Measurements from ENCODE around the gene CTU1. TPM values are rescaled to one million over a fixed set of nuclear protein-coding genes. Genes with fewer than 3 reads are reported as not detected.

The CTU1 gene
- total and polyA plus RNA-seq, 2 of the 4 experiments (the other 2 are of a cell fraction): 2.0 to 3.3 TPM

DNA sequence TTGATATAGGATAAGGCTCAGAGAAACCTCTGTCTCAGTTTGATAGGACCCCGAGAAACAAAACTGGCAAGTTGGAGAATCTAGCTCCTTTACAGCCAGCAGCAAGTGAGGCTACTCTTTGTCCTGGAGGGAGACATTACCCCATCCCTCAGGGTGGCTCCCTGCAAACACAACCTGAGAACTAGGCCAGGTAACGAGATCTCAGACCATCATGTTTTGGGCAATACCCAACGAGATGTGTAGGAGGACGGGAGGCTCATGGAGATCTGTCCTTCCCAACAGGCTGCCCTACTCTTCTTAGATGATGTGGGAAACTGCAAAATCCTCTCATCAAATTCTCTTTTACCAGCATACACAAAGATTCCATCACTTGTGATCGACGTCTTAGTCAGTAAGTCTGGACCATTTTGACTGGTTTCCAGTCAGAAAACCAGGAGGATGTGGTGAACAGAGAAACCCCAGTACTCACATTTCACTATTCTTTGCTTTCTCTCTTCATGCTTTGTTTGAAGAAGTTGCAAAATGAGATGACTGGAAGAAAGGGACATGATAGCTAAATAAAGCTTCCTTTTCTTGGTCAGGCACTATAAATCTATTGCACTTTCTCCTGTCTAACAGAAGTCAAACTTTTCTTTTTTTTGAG is 6.0 kb upstream of the CTU1 start:
- no peak overlapping the region for H2AK5ac ChIP-seq (ENCODE audit: low read depth, low read length)
- no peak overlapping the region for H3K4ac ChIP-seq (ENCODE audit: low read depth, low read length)
- TF ChIP-seq POLR2A (IDR thresholded peaks at IDR 0.05; ENCODE audit: low read depth, low read length) (no peak), BHLHE40 (IDR thresholded peaks at IDR 0.05; ENCODE audit: low read depth, low read length) (no peak), MAFK (IDR thresholded peaks at IDR 0.05; ENCODE audit: low read depth, low read length) (no peak), MAZ (IDR thresholded peaks at IDR 0.05; ENCODE audit: borderline replicate concordance, low read depth, low read length) (no peak), CHD1 (IDR thresholded peaks at IDR 0.05; ENCODE audit: low read depth, low read length) (no peak), CEBPB (IDR thresholded peaks at IDR 0.05; ENCODE audit: low read depth, low read length) (no peak), RCOR1 (IDR thresholded peaks at IDR 0.05; ENCODE audit: insufficient replicate concordance, low read length) (no peak), RFX5 (IDR thresholded peaks at IDR 0.05; ENCODE audit: low read depth, low read length) (no peak), MXI1 (IDR thresholded peaks at IDR 0.05; ENCODE audit: borderline replicate concordance, low read depth, low read length) (no peak)
- TF ChIP-seq, protein P1, sequence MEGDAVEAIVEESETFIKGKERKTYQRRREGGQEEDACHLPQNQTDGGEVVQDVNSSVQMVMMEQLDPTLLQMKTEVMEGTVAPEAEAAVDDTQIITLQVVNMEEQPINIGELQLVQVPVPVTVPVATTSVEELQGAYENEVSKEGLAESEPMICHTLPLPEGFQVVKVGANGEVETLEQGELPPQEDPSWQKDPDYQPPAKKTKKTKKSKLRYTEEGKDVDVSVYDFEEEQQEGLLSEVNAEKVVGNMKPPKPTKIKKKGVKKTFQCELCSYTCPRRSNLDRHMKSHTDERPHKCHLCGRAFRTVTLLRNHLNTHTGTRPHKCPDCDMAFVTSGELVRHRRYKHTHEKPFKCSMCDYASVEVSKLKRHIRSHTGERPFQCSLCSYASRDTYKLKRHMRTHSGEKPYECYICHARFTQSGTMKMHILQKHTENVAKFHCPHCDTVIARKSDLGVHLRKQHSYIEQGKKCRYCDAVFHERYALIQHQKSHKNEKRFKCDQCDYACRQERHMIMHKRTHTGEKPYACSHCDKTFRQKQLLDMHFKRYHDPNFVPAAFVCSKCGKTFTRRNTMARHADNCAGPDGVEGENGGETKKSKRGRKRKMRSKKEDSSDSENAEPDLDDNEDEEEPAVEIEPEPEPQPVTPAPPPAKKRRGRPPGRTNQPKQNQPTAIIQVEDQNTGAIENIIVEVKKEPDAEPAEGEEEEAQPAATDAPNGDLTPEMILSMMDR (conservative IDR thresholded peaks at IDR 0.05; ENCODE audit: low read depth, low read length): no peak
- TF ChIP-seq, protein P2, sequence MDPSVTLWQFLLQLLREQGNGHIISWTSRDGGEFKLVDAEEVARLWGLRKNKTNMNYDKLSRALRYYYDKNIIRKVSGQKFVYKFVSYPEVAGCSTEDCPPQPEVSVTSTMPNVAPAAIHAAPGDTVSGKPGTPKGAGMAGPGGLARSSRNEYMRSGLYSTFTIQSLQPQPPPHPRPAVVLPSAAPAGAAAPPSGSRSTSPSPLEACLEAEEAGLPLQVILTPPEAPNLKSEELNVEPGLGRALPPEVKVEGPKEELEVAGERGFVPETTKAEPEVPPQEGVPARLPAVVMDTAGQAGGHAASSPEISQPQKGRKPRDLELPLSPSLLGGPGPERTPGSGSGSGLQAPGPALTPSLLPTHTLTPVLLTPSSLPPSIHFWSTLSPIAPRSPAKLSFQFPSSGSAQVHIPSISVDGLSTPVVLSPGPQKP (IDR thresholded peaks at IDR 0.05; ENCODE audit: borderline replicate concordance, low read depth, low read length): no peak
- no peak overlapping the region for H3K14ac ChIP-seq (replicated peaks; ENCODE audit: low read depth, low read length)
- H3K36me3 ChIP-seq (ENCODE audit: control insufficient read depth, insufficient read depth, low read length): no peaks in the 10 kb centered on the region
- no peak overlapping the region for H3K27ac ChIP-seq (ENCODE audit: insufficient read depth, low read length)
- H4K91ac ChIP-seq (ENCODE audit: insufficient read depth, low read depth, low read length): no peak overlapping the region
- H3K9ac ChIP-seq (ENCODE audit: low read depth, low read length): no peak overlapping the region
- no peak overlapping the region for H4K8ac ChIP-seq (ENCODE audit: low read depth in 2 of 2, low read length in 2 of 2)
- DNase-seq (no peak), ATAC-seq (ENCODE audit: low read depth) (no peak)
- no peaks in the 10 kb centered on the region for H3K79me1 ChIP-seq (ENCODE audit: low read depth in 1 of 2, low read length in 2 of 2)
- H2AK9ac ChIP-seq (replicated peaks; ENCODE audit: low read depth, low read length, poor library complexity): no peak overlapping the region
- H3K27me3 ChIP-seq (ENCODE audit: control insufficient read depth, insufficient read depth, low read length): peaks cover 6% of the 10 kb centered on the region
- H3K23ac ChIP-seq (ENCODE audit: low read depth, low read length): no peak overlapping the region
- CTCF ChIA-PET: no interaction called here
- dilution Hi-C loops (cut with HindIII; ENCODE audit: low sequenced_read_pairs, unreplicated experiment): no loop called here
- in situ Hi-C loops (cut with MboI; ENCODE audit: low sequenced_read_pairs): no loop called here
- H3K9me1 ChIP-seq (ENCODE audit: insufficient read depth, low read length): no peaks in the 10 kb centered on the region
- BruUV-seq (replicated peaks): no TSS peak
- no peaks in the 10 kb centered on the region for H4K20me1 ChIP-seq (ENCODE audit: insufficient read depth, low read length)
- H3K4me3 ChIP-seq (ENCODE audit: insufficient read depth, low read depth, low read length): no peak overlapping the region
- H4K5ac ChIP-seq (ENCODE audit: low read depth, low read length): no peak overlapping the region
- H2AFZ ChIP-seq (replicated peaks; ENCODE audit: low read length, poor library complexity): no peak overlapping the region
- H2BK120ac ChIP-seq (ENCODE audit: low read depth, low read length): no peak overlapping the region
- intact Hi-C loops (cut with micrococcal nuclease): no loop called here
- no peak overlapping the region for H2BK20ac ChIP-seq (ENCODE audit: low read depth, low read length)
- POLR2A ChIA-PET (ENCODE audit: unreplicated experiment): interaction anchor here (0.6 kb wide), 1 partner anchor 64 kb away, joined by 3 read pairs; no protein-coding TSS in a partner anchor
- no peak overlapping the region for H3K4me2 ChIP-seq (ENCODE audit: low read depth, low read length)
- H3K9me3 ChIP-seq (ENCODE audit: control insufficient read depth, insufficient read depth, low read length): no peaks in the 10 kb centered on the region
- no peaks in the 10 kb centered on the region for H3K4me1 ChIP-seq (ENCODE audit: control insufficient read depth, insufficient read depth, low read length)
- H2BK5ac ChIP-seq (ENCODE audit: low read depth, low read length, poor library complexity, severe bottlenecking): no peak overlapping the region
- H3K18ac ChIP-seq (ENCODE audit: low read depth, low read length): no peak overlapping the region
- WGBS, 2 experiments (ENCODE audit: extremely low coverage in 2 of 2, insufficient read length in 1 of 2): 67% methylated on average over 1 of the region's 6 CpGs; no CpG with 5 or more reads in 1 of the 2 experiments
- H2BK15ac ChIP-seq (ENCODE audit: low read depth, low read length): no peak overlapping the region
- H3K56ac ChIP-seq (ENCODE audit: extremely low read depth, insufficient read depth, low read length): no peak overlapping the region

Data from IMR-90 (cell line).